Islet precursor cell (in vitro differentiated cells): Measurements from ENCODE around the gene DDX39A.

Experiments used
- DNase-seq: peaks from one replicate; pipeline ENCODE4 v3.0.0-alpha.2; 2018

The DDX39A gene

DNA sequence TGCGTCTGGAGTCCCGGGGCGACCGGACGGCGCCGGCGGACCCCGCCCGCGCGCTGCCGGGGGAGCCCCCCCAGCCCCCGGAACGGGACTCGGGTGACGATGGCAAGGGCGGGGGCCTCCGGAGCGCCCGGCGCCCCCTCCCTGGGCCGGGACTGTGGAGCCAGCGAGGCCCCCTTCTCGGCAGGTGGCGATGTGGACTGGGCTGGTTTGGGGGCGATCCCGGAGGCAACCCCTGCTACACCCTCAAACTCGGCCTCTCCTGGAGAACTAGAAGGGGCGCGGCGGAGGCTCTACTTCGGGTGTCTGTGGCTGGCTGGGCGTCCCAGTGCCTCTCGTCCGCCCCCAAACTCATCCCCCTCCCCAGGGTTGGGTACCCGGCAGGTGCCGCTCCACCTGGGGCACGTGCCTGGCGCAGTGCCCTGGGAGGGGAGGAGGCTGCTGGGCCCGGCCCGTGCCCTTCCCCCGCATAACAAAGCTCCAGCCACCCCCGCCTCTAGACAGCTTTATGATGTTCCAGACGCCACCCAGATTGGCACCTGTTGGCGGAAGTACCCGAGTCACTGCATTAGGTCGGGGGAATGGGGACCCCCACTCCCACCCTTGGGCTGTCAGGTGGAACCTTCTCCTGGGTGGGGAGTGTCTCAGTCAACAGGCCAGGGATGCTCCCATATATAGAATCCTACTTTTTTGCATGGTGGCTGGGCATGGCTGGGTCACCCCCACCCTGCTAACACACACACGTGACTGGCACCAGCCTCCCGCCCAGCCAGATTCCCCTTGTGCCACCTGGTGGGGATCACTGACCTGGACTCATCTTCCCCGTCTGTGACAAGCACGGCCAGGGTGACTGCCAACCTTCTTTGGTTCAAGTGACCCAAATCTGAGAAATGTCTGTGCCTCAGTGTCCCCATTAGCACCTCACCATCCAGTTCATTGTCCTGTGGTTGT, 14.7 kb upstream of the DDX39A start:
- DNase-seq = no peak

DNA sequence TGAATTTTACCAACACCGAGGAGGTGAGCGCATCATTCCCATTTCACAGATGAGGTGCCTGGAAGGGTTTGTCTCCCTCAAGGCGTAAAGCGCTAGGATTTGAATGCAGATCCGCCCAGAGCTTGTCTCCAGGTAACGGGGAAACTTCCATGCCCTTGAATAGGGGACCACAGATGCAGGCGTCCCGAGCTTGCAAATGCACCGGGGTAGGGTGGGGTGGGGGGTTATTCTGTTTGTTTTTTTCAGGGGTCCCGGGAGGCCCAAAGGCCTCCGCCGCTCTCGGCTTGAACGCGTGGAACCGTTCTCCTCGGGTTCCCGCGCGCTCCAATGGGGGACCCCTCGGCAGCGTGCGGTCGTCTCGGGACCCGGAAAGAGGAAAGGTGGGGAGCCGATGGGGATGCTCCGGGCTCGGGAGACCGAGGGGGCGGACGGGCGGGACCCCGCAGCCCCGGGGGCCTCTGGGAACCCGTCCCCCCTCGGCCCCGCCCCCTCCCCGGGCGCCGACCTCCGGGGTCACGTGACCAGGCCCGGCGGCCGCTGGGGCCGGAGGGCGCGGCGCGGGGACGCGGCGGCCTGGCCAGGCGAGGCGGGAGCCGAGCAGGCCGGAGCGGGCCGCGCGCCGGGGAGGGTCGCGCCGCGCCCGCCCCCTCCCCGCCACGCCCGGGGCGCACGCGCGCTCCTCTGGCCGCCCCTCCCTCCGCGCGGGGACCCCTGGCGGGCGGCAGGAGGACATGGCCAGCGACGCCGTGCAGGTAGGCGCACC, 13.8 kb upstream of the DDX39A start, which contains the start of gene PKN1:
TSS of gene PKN1 (plus strand) at position 516 of the 763 bp plus-strand sequence. CDS start at position 732, 216 bp downstream.
- no peak for DNase-seq

DNA sequence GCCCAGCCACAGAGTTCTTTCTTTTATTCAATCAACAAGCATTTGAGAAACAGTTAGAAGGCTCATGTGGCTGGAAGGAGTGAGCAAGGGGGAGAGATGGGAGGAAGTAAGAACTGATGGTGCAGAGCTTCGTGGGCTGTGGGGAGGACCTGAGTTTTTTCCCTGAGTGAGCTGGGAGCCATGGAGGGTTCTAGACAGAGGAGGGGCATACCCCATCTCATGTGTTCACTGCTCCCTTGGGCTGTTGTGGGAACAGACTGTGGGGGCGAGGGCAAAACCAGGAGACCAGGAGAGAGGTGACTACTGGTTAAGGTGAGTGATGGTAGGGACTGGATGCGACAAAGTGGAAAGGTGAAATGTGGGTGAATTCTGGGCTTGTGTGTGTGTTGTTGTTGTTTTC, 11.6 kb upstream of the DDX39A start:
- DNase-seq = no peak

DNA sequence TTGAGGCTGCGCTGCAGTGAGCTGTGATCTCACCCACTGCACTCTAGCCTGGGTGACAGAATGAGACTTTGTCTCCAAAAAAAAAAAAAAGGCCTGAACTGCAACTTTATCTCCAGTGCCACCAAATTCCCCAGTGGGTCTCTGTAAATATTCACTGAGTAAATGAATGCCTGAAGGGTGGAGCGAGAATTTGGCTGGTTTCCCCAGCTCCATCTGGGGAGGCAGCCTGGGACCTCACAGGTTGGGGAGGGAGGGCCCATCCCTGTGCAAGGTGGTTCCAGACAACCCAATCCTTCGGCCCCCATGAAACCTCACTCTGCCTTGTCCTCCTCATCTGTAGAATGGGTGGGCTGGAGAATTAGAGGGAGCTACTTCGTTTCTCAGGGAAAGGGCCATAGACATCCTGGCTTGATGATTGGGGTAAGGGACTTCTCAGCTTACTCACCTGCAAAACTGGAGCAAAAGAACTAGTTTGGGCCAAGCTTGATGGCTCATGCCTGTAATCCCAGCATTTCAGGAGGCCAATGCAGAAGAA, 9.8 kb upstream of the DDX39A start:
- DNase-seq = no peak

DNA sequence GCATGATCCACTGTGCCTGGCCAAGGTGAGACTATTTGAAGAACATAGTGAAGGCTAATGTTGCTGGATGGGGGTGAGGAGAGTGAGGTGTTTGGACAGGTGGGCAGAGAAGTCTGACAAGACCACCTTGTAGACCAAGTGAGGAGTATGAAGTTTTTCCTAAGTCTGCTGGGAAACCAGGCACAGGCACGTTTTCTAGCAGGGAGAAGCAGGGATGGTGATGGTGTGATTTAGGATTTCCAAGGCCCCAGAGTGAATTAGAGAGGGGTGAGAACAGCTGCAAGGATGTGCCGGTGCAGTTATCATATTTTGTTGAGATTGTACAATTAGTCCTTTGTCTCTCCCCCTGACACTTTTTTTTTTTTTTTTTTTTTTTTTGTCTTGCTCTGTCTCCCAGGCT, 8.3 kb upstream of the DDX39A start:
- DNase-seq = no peak

DNA sequence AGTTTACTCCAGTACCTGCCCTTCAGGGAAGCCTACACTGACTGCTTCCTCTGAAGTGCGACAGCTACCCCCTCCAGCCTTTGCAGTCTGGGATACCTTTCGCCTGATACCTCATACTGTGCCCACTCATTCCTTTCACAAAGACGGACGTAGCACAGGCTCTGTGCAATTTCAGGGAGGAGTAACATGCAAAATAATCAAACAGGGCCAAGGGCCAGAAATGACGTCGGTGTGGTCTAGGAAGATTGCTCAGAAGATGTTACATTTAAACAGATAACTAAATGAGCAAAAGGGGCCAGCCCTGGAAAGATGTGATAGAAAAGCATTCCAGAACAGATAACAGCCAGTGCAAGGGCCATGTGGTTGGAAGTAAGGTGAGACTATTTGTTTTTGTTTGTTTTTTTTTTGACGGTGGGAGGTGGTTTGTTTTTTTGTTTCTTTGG, 6.6 kb upstream of the DDX39A start:
- DNase-seq = no peak

DNA sequence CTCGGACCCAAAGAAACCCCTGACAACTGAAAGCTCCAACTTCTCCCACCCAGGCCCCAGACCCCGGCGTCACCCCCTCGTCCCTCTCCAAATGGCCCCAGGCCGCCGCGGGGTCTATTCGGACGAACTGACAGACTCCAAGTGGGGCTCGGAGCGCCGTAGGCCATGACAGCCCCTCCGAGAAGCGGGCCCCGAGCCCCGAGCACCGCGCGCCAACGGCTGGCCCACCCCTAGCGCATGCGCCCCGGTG, 360 bp downstream of the DDX39A start:
- DNase-seq = no peak

DNA sequence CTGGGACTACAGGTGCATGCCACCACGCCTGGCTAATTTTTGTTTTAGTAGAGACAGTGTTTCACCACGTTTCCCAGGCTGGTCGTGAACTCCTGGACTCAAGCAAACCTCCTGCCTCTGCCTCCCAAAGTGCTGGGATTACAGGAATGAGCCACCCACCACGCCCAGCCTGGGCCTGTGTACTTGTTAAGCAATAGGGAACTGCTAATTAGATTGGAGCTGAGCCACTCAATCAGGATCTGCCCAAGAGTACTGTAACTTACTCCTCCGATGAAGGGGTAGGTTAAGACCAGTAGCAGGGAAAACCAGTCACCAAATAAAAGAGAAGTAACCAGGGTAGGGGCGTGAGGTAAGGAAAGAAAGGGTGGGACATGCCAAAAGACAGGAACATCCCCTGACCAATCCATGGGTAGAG, 2.3 kb downstream of the DDX39A start:
- DNase-seq = no peak

DNA sequence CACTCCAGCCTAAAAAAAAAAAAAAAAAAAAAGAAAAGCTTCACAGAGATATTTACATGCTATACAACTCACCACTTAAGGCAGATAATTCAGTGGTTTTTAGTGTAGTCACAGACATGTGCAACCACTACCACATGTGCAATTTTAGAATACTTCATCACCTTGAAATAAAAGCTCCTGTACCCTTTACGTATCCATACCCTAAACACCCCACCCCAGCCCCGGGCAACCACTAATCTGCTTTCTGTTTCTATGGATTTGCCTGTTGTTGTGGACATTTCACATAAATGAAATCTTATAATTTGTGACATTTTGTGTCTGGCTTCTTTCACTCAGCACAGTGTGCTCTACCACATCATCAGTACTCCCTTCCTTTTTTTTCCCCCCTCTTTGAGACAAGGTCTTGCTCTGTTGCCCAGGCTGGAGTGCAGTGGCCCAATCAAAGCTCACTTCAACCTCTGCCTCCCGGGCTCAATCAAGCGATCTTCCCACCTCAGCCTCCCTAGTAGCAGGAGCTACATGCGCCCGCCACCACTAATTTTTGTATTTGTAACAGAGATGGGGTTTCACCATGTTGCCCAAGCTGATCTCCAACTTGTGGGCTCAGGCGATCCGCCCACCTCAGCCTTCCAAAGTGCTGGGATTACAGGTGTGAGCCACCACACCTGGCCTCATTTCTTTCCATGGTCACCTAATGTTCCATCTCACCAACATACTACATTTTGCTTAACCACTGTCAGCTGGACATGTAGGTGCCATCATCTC, 4.0 kb downstream of the DDX39A start:
- no peak for DNase-seq

DNA sequence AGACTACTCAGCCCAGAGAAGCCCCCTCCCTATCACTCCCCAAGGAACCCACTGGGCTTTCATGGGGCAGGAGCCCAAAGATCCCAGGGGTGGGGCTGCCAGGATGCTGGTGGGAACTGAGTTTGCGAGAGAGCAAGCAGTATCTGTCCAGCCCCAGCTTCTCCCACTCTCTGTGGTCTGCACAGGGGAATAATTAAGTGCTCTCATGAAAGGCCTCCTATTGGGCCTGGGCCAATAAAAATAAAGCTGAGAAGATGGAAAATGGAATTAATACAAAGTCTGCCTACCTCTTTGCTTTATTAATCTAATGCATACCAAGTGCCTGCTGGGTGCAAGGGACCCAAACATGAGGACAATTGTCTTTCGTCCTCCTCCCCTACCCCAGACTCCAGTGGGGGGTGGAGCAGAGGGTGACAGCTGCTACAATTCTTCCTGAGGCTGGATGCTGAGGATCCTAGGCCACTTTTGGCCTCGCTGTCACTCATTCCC, 5.4 kb downstream of the DDX39A start:
- no peak for DNase-seq

DNA sequence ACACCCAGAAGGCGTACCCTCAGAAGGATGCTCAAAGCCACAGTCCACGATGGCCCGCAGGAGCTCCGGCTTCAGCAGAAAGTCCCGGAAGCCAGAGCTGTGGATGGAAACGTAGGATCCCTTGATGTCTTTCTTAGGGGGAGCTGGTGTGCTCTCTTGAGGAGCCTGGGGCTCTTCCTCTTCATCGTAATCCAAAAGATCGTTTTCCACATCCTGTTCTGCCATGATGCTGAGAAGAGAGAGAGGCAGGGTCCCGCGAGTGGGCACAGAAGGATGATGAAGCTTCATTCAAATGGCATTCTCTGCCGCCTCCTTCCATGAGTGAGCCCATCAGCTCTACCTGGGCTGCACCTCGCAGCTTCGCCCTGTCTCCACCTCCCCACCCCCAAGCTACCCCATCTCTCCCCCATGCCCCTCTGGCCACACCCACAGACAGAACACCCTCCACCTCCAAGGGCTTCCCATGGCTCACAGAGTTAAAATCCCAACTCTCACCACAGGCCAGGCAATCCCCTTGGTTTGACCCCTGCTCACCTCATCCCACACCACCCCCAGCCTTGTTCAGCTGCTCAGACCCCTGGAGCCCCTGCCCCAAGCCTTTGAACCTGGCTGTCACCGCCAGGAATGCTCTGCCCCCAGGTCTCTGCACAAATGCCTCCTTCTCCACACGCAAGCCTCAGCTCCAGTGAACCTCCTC, 6.0 kb downstream of the DDX39A start:
- no peak for DNase-seq

DNA sequence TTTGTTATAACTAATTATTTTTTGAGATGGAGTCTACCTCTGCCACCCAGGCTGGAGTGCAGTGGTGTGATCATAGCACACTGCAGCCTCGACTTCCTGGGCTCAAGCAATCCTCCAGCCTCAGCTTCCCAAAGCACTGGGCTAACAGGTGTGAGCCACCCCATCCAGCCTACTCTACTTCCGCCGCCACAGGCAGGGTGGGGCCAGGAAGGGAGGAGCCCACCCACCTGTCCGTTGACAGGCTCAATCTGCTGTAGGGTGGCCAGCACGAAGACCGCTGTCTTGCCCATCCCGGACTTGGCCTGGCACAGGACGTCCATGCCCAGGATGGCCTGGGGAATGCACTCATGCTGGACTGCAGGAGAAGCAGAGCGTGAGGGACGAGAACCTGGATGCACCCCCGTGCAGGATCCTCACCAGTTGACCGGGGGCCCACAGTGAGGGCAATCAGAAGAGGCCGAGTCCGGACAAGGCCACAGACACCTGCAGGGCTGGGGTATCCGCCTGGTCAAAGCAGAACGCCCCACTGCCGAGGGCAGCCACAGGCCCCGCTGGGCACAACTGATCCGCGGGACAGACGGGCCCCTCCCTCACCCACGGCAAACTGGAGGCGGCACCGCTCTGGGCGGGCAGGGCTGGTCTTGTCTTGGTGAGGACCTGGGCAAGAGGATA, 6.7 kb downstream of the DDX39A start:
- DNase-seq = no peak

DNA sequence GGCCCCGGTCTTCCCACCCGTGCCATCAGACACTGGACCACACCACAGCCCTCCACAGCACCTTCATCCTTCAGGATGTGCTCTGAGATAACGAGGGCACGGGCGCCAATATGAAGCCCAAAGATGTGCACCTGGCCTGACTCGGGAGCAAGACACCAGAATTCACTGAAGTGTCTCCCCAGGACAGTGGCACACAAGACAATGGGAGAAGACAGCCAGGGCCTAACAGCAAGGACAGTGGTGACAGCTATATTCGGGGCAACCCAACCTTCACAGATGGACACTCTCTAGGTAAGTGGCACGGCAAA, 7.2 kb downstream of the DDX39A start:
- no peak for DNase-seq

DNA sequence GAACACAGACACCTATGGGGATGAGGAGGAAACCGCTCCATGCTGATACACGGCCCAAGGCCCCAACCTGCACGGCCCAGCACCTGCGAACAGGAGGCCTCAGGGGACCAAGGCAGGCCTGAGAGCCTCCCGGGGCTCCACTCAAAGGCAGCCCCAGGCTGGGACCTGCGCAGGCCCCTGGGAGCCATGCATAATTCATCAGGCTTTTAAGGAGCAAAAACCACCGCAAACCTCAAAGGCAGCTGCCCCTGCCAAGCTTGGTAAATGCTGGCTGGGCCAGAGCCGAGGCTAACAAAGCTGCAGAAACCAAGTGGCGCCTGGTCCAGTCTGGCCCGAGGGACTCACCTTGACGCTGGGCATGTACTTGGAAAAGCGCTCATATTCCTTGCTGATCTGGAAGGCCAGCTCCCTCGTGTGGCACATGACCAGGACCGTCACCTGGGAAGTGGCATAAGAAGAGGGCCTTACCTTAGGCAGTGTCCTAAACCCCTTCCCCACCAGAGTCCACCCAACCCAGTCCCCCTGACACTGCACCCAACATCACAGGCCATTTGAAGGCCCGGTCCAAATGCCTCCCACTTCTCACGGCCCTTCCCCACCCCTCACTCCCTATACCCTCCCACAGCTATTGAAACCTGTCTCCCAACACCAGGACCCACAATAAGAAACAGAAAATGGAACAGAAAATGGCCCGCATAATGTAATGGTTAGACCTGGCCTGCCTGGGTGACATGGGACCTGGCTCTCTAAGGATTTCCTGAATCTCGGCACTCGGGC, 7.8 kb downstream of the DDX39A start:
- no peak for DNase-seq

DNA sequence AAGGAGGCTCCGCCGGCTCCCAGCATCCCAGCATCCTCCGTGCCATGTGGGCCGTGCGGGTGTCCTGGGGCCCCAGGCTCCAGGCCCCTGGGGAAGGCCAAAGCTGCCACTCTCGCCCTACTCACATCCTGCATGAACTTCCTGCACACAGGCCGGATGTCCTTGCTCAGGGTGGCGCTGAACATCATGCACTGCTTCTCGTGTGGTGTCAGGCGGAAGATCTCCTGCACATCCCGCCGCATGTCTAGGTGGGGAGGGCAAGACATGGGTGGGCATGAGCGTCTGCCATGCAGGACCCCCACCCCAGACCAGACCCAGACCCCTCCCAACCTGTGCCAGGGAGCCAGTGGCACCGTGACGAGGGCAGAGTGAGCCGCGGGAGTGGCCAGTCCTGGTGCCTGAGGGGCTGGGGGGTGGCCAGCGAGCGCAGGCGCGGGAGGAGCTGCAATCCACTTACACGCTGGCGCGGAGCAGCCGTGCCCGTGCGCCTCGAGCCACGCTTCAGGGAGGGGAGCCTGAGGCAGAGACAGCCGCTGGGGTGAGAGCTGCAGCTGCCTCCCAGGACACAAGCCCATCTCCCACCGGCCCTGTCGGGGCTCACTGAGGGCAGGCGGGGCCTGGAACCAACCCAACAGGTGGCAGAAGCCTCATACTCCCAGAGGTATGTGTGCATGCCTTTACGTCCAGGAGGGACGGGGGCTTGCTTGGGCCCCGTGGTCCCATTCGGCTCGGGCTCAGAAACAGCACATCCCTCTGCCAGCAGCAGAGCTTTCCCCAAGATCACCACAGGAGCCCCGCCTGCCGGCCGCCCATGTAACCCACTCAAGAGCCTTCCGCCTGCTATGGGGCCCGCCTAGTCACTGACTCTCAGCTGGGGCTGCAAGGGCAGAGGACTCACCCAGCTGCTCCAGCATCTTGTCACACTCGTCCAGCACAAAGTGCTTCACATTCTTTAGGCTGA, 8.8 kb downstream of the DDX39A start:
- DNase-seq = no peak

DNA sequence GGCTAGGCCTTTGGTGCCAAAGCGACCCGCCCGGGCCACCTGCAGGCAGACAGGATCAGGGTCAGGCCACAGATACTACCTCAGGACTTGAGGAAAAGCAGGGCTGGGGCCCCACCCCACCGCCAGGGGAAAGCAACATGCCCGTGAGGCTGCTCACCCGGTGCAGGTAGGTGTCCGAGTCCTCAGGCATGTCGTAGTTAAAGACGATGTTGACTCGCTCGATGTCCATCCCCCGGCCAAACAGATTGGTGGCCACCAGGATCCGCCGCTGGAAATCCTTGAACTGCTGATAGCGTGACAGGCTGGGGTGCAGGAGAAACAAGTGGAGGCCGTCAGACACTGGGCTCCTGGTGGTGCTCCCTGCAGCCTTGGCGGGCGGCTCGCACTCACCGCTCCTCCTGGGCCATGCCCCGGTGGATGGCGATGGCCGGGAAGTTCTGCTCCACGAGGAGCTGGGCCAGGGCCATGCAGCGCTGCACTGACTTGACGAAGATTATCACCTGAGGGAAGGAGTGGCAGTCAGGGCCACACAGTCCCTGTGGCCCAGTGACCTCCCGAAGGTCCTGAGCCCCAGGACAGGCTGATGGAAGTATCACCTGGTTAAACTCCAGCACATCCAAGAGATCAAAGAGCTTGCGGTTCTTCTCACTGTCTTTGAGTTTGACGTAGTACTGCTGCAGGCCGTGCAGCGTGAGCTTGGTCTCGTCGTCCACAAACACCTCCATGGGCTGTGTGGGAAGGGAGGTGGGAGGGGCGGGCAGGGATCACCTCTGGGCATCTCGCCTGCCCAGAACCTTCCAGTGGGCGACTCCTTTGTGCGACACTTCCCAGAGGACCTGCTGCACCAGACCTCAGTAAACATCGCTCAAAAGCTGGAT, 9.8 kb downstream of the DDX39A start:
- no peak for DNase-seq

DNA sequence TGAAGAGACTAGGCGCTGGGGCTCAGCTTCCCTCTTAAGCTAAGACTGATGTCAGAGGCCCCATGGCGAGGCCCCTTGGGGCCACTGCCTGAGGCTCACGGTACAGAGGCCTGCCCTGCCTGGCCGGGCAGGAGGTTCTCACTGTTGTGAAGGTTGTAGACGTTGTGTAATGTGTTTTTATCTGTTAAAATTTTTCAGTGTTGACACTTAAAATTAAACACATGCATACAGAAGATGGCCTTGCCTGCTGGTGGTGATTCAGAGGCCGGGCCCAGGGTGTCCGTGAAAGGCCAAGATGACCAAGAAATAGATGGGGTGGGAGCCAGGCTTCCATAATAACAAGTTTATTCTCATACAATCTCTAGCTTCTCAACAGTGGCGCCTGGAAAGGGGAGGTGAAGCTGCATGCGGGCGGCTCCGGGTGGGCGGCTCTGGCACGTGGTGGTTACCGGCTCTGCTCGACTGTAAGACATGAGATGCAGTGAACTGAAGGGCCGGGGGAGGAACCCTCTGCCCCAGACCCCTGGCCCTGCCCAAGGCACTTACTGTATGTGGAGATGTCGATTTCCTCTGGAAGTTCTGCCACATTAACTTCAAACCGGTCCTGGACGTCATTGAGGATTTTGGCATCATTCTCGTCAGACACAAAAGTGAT, 10.5 kb downstream of the DDX39A start:
- DNase-seq = no peak
